Gastroesophageal sphincter (tissue), 3 donors: ENCODE measurements around the gene SYT7.

Experiments used
- EP300 ChIP-seq: sonication (generic); formaldehyde crosslinking; IDR thresholded peaks from one replicate; pipeline ENCODE4 v1.6.1; 2017; ENCODE audit warnings: antibody characterized with exemption, mild to moderate bottlenecking
- POLR2A ChIP-seq, 2 donors: fragments of 450-650 bp; IDR thresholded peaks; one replicate each; pipeline ENCODE4 v1.6.1; 2017; ENCODE audit warnings: antibody characterized with exemption in 2 of 2, mild to moderate bottlenecking in 2 of 2, moderate library complexity in 1 of 2
- POLR2AphosphoS5 ChIP-seq: sonication (generic); formaldehyde crosslinking; IDR thresholded peaks from one replicate; pipeline ENCODE4 v1.6.1; 2017; ENCODE audit warnings: antibody characterized with exemption
- TF ChIP-seq, protein P1 (sequence below), 4 experiments: fragments of 200-600 bp in 2 of 4; fragments of 450-650 bp in 2 of 4; sonication (generic) in 1 of 4; IDR thresholded peaks; one replicate each; pipeline ENCODE4 v1.5.1; 2017 to 2019; ENCODE audit warnings: antibody characterized with exemption in 4 of 4, mild to moderate bottlenecking in 2 of 4, moderate library complexity in 2 of 4

DNA sequence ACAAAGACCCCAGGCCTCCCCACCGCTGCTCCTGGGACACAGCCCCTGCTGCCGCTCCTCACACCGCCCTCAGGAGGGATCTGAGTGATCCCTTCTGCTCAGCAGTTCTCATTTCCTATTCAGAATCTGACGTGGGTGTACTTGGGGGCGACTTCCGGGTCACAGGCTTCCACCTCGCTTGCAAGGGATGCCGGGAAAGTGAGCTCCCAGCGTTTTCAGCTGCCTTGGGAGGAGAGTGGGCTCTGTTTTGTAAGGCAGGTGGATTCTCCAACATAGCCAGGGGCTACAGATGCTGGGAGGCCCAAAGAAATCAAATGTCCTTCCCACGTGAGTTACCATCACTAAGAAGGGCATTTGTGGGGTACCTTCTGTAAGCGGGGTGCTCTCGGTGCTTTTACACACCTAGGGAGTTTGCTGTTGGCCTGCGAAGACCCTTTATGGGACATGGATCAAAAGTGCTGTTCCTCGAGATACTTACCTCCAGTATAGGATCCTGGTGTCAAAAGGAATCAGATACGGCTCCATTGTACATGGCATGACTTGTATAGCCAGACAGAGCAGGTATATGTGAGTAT is 82.0 kb downstream of the SYT7 start:
- no peak for TF ChIP-seq POLR2AphosphoS5
- TF ChIP-seq, protein P1, sequence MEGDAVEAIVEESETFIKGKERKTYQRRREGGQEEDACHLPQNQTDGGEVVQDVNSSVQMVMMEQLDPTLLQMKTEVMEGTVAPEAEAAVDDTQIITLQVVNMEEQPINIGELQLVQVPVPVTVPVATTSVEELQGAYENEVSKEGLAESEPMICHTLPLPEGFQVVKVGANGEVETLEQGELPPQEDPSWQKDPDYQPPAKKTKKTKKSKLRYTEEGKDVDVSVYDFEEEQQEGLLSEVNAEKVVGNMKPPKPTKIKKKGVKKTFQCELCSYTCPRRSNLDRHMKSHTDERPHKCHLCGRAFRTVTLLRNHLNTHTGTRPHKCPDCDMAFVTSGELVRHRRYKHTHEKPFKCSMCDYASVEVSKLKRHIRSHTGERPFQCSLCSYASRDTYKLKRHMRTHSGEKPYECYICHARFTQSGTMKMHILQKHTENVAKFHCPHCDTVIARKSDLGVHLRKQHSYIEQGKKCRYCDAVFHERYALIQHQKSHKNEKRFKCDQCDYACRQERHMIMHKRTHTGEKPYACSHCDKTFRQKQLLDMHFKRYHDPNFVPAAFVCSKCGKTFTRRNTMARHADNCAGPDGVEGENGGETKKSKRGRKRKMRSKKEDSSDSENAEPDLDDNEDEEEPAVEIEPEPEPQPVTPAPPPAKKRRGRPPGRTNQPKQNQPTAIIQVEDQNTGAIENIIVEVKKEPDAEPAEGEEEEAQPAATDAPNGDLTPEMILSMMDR (IDR thresholded peaks at IDR 0.05) = no peak
- no peak for TF ChIP-seq POLR2A (IDR thresholded peaks at IDR 0.05)
- TF ChIP-seq EP300 = no peak
